ENCODE data around the gene NCKAP5.

- TF ChIP-seq EZH2 (IDR thresholded peaks at IDR 0.05; ENCODE audit: low read length, unreplicated experiment) (no peak), CTCF (conservative IDR thresholded peaks at IDR 0.05; ENCODE audit: low read depth, low read length) (no peak)
Observed at GRCh38 chr2:133557614-133558013, 10.6 kb downstream of the NCKAP5 start.

Measured in PC-3 (cell line).